GM18507 (cell line): Measurements from ENCODE around the gene PARP4.
"Not testable (repeated sequence)": the region's sequence is repeated elsewhere in the genome, so short reads cannot be mapped to it uniquely, and the experiment has no call there.

Experiments
- DNase-seq: peaks from one replicate; pipeline ENCODE4 v3.0.0; 2011; ENCODE audit warnings: low read depth; ENCODE audit not compliant: insufficient read length; ENCODE audit errors: extremely low spot score
- FAIRE-seq: peaks from 2 replicates; lab custom pipeline; 2011; peaks lifted over from hg19 to GRCh38; lab: Jason Lieb, UNC

The PARP4 gene

DNA sequence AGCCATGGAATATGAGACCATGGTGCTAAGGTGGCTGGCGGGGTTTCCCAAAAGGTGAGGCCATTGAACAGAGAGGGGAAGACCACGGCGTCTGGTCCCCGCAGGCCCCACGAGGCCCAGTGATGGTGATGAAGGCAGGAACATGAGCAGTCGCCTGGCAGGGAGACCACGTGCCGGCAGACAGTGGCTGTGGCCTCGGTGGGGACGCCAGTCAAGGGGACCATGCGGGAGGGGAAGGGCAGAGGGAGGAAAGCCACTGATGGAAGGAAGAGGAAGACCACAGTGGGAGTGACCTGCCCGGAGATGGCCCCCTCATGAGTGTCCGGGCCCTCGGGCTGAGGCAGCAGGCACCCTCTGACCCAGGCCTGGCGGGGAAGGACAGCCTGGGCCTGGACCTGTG lies 127.6 kb downstream of the PARP4 start:
- not testable (repeated sequence) for FAIRE-seq, DNase-seq

- FAIRE-seq, DNase-seq: not testable (repeated sequence)
Measured at GRCh38 chr13:24384091-24384490, 128.5 kb downstream of the PARP4 start.

- FAIRE-seq (no peak), DNase-seq (no peak)
Measured at GRCh38 chr13:24381541-24382265, 130.9 kb downstream of the PARP4 start.

DNA sequence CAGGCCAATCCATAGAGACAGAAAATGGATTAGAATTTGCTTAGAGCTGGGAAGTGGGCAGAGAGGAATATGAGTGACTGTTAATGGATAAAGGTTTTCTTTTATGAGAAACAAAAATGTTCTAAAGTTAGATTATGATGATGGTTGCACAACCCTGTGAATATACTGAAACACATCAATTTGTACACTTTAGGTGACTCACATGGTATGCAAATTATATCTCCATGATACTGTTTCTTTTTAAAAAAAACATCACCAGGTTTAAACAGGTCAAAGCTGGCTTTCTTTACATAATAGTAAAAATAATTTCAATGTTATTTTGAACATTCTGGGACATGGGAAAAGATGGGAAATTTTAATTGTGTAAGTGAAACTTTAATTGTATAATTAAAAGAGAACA lies 131.7 kb downstream of the PARP4 start:
- DNase-seq, FAIRE-seq: not testable (repeated sequence)

DNA sequence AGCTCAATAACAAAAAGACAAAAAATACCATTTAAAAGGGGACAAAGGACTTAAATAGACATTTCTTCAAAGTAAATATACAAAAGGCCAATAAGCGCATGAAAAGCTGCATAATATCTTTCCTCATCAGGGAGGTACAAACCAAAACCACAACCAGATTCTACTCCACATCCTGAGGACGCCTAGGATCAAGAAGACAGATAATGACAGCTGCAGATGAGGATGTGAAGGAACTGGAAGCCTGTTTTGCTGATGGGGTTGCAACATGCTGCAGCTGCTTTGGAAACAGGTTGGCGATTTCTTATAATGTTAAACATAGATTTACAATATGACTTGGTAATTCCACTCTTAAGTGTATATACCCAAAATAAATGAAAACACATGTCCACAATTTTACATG lies 132.4 kb downstream of the PARP4 start:
- FAIRE-seq, DNase-seq: not testable (repeated sequence)

- not testable (repeated sequence) for FAIRE-seq, DNase-seq
Measured at GRCh38 chr13:24371273-24371672, 141.3 kb downstream of the PARP4 start.
